Measurements from ENCODE around the gene GALNT18.

- no peak for TF ChIP-seq CTCF (IDR thresholded peaks at IDR 0.05)
- TF ChIP-seq POLR2A (IDR thresholded peaks at IDR 0.05): no peak
Measured at GRCh38 chr11:11450744-11451362, 171.0 kb downstream of the GALNT18 start.
